HFFc6 (cell line): ENCODE results near the gene STXBP6. TPM values are rescaled to one million over a fixed set of nuclear protein-coding genes. Genes with fewer than 3 reads are reported as not detected.

Source experiments
- DNase-seq: peaks from one replicate; pipeline ENCODE4 v3.0.0-alpha.2; 2018
- H3K27ac Mint-ChIP-seq: 2 replicates; pipeline ENCODE4 v1.8.0; 2020; ENCODE audit warnings: mild to moderate bottlenecking, mixed read lengths
- H3K27me3 Mint-ChIP-seq: 2 replicates; pipeline ENCODE4 v1.8.0; 2021; ENCODE audit warnings: mild to moderate bottlenecking, moderate library complexity, mixed read lengths; ENCODE audit not compliant: insufficient read depth
- H3K36me3 Mint-ChIP-seq: 2 replicates; pipeline ENCODE4 v1.8.0; 2021; ENCODE audit warnings: low read depth, mixed read lengths
- H3K4me1 Mint-ChIP-seq: 2 replicates; pipeline ENCODE4 v1.8.0; 2020; ENCODE audit warnings: low read depth, mixed read lengths
- H3K4me3 Mint-ChIP-seq: 2 replicates; pipeline ENCODE4 v1.8.0; 2020; ENCODE audit warnings: mild to moderate bottlenecking, moderate library complexity, mixed read lengths
- H3K9me3 Mint-ChIP-seq: 2 replicates; pipeline ENCODE4 v1.8.0; 2020; ENCODE audit warnings: mild to moderate bottlenecking, mixed read lengths
- total RNA-seq, 6 experiments: library from RNA; stranded (reverse); fragmentation: NEBNext Ultra II Directional; extraction: Animal tissue kit (Norgen Biotek cat#: 25700); gene quantifications; 2 replicates in 1 of 6; 3 replicates in 5 of 6; pipeline ENCODE4 v1.2.3, GENCODE V29; 2021
- TF ChIP-seq, protein P1 (sequence below): fragments of 200-600 bp; sonication (generic); IDR thresholded peaks from 2 replicates; pipeline ENCODE4 v1.5.0; 2021; ENCODE audit warnings: antibody characterized with exemption, mild to moderate bottlenecking

Gene STXBP6
- total RNA-seq, 6 experiments from 2014 or later, result 15.4 to 17.5 (median 17.0) TPM

GRCh38 chr14:24915958-24916595, 133.9 kb downstream of the STXBP6 start:
- peaks cover 23% of the 10 kb centered on the region for H3K4me1 Mint-ChIP-seq
- H3K9me3 Mint-ChIP-seq, result no peaks in the 10 kb centered on the region
- H3K27me3 Mint-ChIP-seq, result peaks cover 4% of the 10 kb centered on the region; the same call in 1 of the 2 replicates
- no peak overlapping the region for H3K27ac Mint-ChIP-seq
- no peaks in the 10 kb centered on the region for H3K36me3 Mint-ChIP-seq
- peak; percentile 1 for DNase-seq
- TF ChIP-seq, protein P1, sequence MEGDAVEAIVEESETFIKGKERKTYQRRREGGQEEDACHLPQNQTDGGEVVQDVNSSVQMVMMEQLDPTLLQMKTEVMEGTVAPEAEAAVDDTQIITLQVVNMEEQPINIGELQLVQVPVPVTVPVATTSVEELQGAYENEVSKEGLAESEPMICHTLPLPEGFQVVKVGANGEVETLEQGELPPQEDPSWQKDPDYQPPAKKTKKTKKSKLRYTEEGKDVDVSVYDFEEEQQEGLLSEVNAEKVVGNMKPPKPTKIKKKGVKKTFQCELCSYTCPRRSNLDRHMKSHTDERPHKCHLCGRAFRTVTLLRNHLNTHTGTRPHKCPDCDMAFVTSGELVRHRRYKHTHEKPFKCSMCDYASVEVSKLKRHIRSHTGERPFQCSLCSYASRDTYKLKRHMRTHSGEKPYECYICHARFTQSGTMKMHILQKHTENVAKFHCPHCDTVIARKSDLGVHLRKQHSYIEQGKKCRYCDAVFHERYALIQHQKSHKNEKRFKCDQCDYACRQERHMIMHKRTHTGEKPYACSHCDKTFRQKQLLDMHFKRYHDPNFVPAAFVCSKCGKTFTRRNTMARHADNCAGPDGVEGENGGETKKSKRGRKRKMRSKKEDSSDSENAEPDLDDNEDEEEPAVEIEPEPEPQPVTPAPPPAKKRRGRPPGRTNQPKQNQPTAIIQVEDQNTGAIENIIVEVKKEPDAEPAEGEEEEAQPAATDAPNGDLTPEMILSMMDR, result no peak
- no peak overlapping the region for H3K4me3 Mint-ChIP-seq

GRCh38 chr14:24915403-24915921, 134.5 kb downstream of the STXBP6 start:
- Mint-ChIP-seq H3K27ac (no peak overlapping the region), H3K4me3 (no peak overlapping the region), H3K4me1 (peaks cover 30% of the 10 kb centered on the region), H3K36me3 (no peaks in the 10 kb centered on the region), H3K9me3 (no peaks in the 10 kb centered on the region), H3K27me3 (peaks cover 4% of the 10 kb centered on the region; the same call in 1 of the 2 replicates)
- TF ChIP-seq, protein P1, result no peak
- DNase-seq, result no peak

GRCh38 chr14:24913746-24914145, 136.2 kb downstream of the STXBP6 start:
- no peak for DNase-seq
- no peak overlapping the region for H3K27ac Mint-ChIP-seq
- H3K4me3 Mint-ChIP-seq, result no peak overlapping the region
- TF ChIP-seq, protein P1, result no peak
- H3K36me3 Mint-ChIP-seq, result no peaks in the 10 kb centered on the region
- H3K27me3 Mint-ChIP-seq, result peaks cover 4% of the 10 kb centered on the region; the same call in 1 of the 2 replicates
- no peaks in the 10 kb centered on the region for H3K9me3 Mint-ChIP-seq
- peaks cover 30% of the 10 kb centered on the region for H3K4me1 Mint-ChIP-seq

GRCh38 chr14:24913021-24913420, 136.9 kb downstream of the STXBP6 start:
- H3K4me1 Mint-ChIP-seq, result peaks cover 30% of the 10 kb centered on the region
- TF ChIP-seq, protein P1, result no peak
- DNase-seq, result no peak

DNA sequence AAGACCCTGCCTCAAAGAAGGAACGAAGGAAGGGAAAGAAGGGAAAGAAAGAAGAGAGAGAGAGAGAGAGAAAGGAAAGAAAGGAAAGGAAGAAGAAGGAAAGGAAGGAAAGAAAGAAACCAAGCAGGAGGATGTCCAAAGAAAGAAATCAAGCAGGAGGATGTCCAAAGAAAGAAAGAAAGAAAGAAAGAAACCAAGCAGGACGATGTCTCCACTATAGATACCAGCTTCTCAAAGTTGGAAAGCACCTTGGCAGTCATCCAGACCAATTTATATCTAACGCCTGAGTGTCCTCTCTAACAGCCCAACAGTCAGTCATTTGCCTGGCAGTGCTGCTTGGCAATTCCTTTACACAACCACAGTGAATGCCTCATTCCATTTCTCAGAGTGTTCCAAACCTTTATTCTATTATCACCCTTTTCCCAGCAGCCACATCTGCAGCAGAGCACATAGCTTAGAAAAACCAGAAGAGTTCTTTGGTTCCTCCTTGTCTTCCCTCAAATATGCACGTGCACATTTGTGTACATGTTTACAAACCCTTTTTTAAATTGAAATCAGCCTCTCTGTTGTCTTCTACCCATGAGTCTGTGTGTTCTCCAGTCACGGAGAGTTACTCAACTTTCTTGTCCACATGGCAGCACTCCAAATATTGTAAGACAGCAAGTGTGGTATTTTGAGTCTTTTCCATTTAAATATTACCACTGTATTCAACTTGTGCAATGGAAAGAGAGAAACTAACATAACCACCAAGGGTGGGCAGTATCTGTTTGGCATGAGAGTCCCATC, 138.4 kb downstream of the STXBP6 start:
- peak; percentile 82 for DNase-seq
- H3K27ac Mint-ChIP-seq, result peak overlapping the region; percentile 30; the same call in 1 of the 2 replicates

More at GRCh38 chr14:24913021-24913420, 136.9 kb downstream of the STXBP6 start:
- Mint-ChIP-seq H3K9me3 (no peaks in the 10 kb centered on the region), H3K27me3 (peaks cover 4% of the 10 kb centered on the region; the same call in 1 of the 2 replicates), H3K4me3 (no peak overlapping the region), H3K27ac (no peak overlapping the region), H3K36me3 (no peaks in the 10 kb centered on the region)

More for the DNA sequence above, 138.4 kb downstream of the STXBP6 start:
- Mint-ChIP-seq H3K9me3 (no peaks in the 10 kb centered on the region), H3K4me1 (peaks cover 25% of the 10 kb centered on the region), H3K27me3 (peaks cover 4% of the 10 kb centered on the region; the same call in 1 of the 2 replicates), H3K36me3 (no peaks in the 10 kb centered on the region), H3K4me3 (peak overlapping the region; percentile 69)
- TF ChIP-seq, protein P1, result no peak
